ENCODE data around the gene NMRK1.

The NMRK1 gene

DNA sequence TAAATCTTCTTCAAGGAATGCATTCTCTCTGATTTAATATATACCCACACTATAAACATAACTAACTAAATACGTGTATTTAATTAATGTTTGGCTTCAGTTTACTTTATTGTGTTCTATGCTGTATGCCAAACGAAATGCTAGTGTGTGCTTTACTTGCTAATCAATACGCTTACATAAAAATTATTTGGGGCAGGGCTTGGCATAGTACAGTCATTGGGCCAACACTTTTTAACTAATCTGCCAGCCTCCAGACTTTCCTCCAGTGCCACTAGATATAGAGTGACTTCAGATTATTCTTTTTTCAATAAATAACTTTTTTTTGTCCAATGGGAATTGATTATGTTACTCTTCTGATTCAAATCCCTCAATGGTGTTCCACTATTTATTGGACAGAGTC is 51.2 kb downstream of the NMRK1 start:
- DNase-seq (ENCODE audit: low read depth in 2 of 2) = no peak
- no peak overlapping the region for H3K4me3 ChIP-seq (replicated peaks in 1 of 2; ENCODE audit: low read depth in 2 of 2, low read length in 2 of 2)
- TF ChIP-seq CTCF (IDR thresholded peaks at IDR 0.05; ENCODE audit: low read depth, low read length) = no peak

GRCh38 chr9:75033791-75034473 is 54.0 kb downstream of the NMRK1 start:
- no peak for DNase-seq (ENCODE audit: low read depth in 2 of 2)
- no peak overlapping the region for H3K4me3 ChIP-seq (replicated peaks in 1 of 2; ENCODE audit: low read depth in 2 of 2, low read length in 2 of 2)
- no peak for TF ChIP-seq CTCF (IDR thresholded peaks at IDR 0.05; ENCODE audit: low read depth, low read length)

DNA sequence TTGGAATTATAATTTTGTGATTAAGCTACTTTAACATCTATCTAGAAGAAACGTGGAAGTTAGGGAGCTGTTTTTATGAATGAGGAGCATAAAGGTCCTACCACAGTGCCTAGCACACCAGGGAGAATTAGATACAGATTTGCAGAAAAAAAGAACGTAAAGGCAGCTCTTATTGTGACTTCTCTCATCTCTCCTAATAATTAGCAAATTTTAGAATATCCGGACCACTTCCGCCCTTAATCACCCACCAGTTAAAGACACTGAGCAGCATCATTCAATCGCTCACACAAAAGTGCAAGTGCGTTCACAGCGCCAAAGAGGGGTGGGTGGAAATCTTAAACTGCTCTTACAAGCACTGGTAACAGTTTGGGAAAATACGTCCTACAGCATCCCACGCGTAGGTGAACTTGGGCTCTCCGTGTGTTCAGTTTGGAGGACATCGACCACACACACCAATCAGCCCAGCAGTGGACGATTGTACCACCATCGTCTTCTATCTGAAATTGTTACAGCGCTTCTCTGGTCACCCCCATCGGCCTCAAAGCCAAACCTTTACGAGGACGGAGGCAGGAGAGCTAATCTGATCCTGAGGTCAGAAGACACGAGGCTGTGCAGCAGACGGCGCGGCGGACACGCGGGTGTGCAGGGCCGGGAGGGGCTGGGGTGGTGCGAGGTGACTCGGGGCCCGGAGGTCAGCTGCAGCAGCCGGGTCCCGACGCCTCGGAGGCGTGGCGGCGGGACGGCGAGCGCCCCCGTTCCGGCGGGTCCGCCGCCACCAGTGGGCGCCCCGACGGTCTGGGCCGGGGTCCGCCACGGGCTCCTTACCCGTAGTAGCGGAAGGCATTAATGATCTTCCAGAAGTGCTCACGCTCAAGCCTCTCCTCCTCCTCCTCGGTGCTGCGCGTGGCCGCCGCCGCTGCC is 60.5 kb downstream of the NMRK1 start:
- DNase-seq (ENCODE audit: low read depth in 2 of 2) = peak; percentile 44 to 46
- peak overlapping the region; percentile 67 to 75 for H3K4me3 ChIP-seq (replicated peaks in 1 of 2; ENCODE audit: low read depth in 2 of 2, low read length in 2 of 2)
- TF ChIP-seq CTCF (IDR thresholded peaks at IDR 0.05; ENCODE audit: low read depth, low read length) = no peak

DNA sequence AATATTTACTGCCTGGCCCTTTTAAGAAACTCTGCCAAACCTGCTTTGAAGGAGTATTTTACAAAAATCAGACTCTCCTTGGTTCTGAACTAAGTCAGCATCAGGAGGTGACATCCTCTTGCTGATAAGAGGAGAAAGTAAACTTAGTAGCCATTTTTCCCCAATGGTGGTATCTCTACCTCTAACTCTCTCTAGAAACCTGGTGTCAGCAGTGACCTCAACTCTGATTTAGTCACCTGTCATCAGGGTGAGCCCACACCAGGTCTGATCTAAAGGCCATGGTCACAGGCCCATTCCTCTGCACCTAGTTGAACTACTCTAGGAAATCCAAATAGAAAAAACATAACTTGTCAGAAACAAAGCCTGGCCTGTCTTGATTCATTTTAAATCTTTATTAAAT is 64.1 kb downstream of the NMRK1 start:
- DNase-seq (ENCODE audit: low read depth in 2 of 2) = no peak
- H3K4me3 ChIP-seq (replicated peaks in 1 of 2; ENCODE audit: low read depth in 2 of 2, low read length in 2 of 2) = no peak overlapping the region
- TF ChIP-seq CTCF (IDR thresholded peaks at IDR 0.05; ENCODE audit: low read depth, low read length) = no peak

DNA sequence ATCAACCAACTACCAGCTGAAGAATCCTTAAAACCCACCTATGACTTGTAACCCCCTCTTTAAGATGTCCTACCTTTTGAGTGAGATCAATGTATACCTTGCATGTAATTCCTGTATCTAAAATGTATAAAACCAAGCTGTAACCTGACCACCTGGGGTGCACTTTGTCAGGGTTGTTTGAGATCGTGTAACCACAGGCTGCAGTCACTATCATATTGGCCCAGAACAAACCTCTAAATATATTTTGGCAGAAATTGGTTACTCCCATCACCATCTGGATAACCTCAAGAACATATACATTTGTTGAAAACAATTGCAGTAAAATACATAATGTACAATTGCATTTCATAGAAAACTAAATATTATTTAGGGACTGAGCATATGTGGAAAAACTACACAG is 68.3 kb downstream of the NMRK1 start:
- DNase-seq (ENCODE audit: low read depth in 2 of 2) = no peak
- TF ChIP-seq CTCF (IDR thresholded peaks at IDR 0.05; ENCODE audit: low read depth, low read length) = no peak
- H3K4me3 ChIP-seq (replicated peaks in 1 of 2; ENCODE audit: low read depth in 2 of 2, low read length in 2 of 2) = no peak overlapping the region

DNA sequence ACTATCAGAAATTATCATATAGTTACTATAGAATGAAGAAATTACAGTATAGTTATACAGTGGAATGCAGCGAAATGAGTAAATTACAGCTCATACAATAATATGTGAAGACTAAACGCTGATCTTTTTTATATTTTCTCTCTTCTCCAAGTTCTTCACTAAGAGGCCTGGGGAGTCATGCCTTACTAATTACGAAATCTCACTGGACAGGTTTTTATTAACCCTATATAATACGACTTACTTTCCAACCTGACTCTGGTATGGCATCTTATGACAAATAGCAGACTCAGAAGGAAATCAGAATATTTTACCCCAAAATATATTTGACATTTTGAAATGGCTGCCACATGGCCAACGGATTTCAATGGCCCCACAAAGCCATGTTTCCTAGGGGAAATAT is 68.9 kb downstream of the NMRK1 start:
- H3K4me3 ChIP-seq (replicated peaks in 1 of 2; ENCODE audit: low read depth in 2 of 2, low read length in 2 of 2) = no peak overlapping the region
- no peak for DNase-seq (ENCODE audit: low read depth in 2 of 2)
- TF ChIP-seq CTCF (IDR thresholded peaks at IDR 0.05; ENCODE audit: low read depth, low read length) = no peak

All from cardiac fibroblast (primary cell).